HG03558 (cell line): ENCODE measurements around the gene SYT15B.
"Not testable (repeated sequence)": the region's sequence is repeated elsewhere in the genome, so short reads cannot be mapped to it uniquely, and the experiment has no call there.

Source experiments
- ATAC-seq: cut with Tn5 transposase; IDR thresholded peaks from one replicate; pipeline ENCODE4 v1.9.1; 2021; ENCODE audit warnings: moderate number of reproducible peaks; ENCODE audit not compliant: unreplicated experiment; ENCODE audit errors: extremely low read depth

SYT15B gene

DNA sequence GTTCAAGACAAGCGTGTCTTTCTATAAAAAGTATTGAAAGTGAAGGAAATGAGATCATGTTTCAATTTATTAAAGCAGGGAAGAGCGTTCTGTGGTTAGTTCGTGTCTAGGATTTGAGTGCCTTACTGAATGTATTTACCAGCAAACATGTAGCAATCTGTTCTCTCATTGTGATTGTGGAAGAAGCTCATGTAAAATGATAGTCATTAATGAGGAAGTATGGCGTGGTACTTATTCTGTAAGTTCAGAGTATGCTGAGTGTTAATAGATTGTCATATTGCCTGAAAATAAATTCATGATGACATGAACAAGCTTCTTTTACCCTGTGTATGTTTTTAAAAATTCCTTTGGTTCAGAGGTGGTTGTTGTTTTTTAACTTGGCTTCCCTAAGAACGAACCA lies 32.5 kb downstream of the SYT15B start:
- ATAC-seq = not testable (repeated sequence)

DNA sequence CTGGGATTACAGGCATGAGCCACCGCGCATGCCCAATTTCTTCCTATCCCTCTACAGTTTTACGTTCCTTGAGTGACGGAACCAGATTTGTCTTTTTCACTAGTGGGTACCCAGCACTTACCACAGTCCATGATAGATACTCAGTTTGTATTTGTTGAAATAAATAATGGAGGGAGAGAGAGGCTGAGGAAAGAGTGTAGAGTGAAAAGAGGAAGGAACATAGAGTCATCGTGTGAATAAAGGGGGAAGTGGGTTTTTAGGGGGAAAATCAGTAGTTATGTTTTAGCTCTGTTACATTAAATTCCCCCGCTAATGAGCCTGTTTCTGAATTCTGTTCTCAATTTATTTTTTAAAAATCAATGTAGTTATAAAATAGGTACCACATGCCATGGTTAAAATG lies 37.7 kb downstream of the SYT15B start:
- not testable (repeated sequence) for ATAC-seq

DNA sequence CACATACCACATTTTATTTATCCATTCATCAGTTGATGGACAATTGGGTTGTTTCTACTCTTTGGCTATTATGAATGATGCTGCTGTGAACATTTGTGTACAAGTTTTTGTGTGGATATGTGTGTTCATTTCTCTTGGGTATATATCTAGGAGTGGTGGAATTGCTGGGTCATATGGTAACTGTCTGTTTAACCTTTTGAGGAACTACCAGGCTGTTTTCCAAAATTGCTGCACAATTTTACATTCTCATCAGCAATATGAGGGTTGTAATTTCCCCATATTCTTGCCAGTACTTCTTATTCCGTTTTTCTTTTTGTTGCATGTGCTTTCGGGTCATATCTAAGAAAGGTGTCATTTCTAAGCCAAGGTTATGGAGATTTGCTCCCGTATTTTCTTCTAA lies 38.3 kb downstream of the SYT15B start:
- ATAC-seq = not testable (repeated sequence)

DNA sequence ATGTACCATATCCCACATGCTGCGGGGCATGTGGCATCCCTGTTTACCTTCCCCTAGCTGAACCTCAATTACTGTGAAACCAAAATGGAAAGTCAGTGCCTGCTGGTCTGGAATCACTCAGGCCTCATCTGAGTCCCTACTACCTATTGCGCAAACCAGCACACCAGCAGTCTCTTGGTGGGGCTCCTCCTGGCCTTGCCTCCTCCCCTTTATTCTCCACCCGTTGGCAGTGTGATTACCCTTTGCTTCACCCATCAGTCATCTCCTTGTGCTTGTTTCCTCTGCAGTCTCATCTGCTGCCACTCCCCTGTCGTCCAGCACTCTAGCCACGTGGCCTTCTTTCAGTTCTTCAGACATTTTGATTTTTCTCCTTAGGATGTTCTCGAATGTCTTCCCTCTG lies 39.3 kb downstream of the SYT15B start:
- not testable (repeated sequence) for ATAC-seq

DNA sequence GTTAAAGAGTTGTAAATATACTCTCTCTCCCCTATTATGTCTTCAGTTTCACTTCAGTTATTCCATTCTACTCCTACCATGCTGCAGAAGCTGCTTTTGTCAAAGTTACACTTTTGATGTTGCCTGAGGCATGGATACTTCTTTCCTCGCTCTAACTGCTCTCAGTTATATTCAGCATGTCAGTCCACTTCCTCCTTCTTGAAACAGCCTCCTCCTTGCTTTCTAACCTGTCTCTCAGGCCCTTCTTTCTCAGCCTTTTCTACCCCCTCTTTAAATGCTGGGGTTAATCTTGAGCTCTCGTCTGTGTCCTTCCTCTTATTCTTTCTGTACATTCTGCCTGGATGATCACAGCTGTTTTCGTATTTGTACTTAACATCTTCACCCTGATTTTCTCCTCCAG lies 40.0 kb downstream of the SYT15B start:
- ATAC-seq = not testable (repeated sequence)

DNA sequence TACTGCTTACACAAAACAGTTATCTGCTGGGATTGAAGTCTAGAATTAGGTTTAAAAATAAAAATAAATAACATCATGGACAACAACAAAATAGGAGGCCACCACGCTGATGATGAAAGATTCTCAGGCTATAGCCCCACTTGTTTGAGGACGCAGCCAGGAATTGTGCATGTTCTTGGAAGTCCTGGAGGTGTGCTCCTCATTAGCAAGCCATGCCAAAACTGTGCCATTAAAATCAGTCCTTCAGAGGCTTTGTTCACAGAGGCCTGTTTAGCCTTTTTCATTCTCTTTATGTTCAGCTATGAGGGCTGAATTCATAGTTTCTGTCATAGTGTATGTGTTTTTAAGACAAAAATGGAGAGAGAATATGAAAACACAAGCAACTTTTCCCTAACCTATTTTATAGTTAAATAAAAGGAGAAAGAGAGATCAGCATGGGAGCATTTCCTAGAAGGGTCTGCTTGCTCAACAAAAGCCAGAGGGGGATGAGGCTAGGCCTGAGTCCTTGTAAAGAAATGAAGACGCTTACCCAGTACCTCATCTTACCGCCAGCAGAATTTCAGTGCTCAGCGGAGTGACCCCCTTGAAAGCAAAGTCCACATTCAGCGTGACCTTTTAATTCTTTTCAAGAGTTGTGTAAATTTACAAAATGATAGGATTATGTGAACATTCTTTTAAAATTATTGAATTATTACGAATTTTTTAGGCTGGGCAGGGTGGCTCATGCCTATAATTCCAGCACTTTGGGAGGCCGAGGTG lies 46.2 kb downstream of the SYT15B start:
- not testable (repeated sequence) for ATAC-seq
